Pancreas (tissue), 10 donors: ENCODE measurements around the gene TM9SF1. TPM values are rescaled to one million over a fixed set of nuclear protein-coding genes. Genes with fewer than 3 reads are reported as not detected.

Source experiments
- ATAC-seq, 4 donors: fragments of 200-7000 bp; cut with Tn5 transposase; one replicate each; pipeline versions ENCODE4 v1.8.0 to v1.9.1; 2020; ENCODE audit warnings: mild to moderate bottlenecking in 4 of 4, moderate library complexity in 4 of 4
- DNase-seq, 6 donors: peaks; one replicate each; pipeline ENCODE4 v3.0.0-alpha.2; 2020
- FAIRE-seq: peaks from 2 replicates; lab custom pipeline; 2012; peaks lifted over from hg19 to GRCh38; lab: Jason Lieb, UNC
- H3K27ac ChIP-seq, 4 donors: fragments of 200-600 bp; sonication (generic); 1 replicate in 3 of 4; 2 replicates in 1 of 4; pipeline versions ENCODE4 v1.5.0 to v1.8.0; 2020
- H3K27me3 ChIP-seq, 4 donors: fragments of 200-600 bp; one replicate each; pipeline ENCODE4 v1.8.0; 2021
- H3K36me3 ChIP-seq, 3 donors: fragments of 200-600 bp; sonication (generic) in 1 of 3; one replicate each; pipeline versions ENCODE4 v1.5.0 to v1.8.0; 2020 to 2021
- H3K4me1 ChIP-seq, 3 donors: fragments of 200-600 bp; one replicate each; pipeline ENCODE4 v1.8.0; 2021
- H3K4me3 ChIP-seq, 4 donors: fragments of 200-600 bp; sonication (generic) in 2 of 4; one replicate each; pipeline versions ENCODE4 v1.5.0 to v1.8.0; 2020 to 2021
- H3K9me3 ChIP-seq, 4 donors: fragments of 200-600 bp; one replicate each; pipeline ENCODE4 v1.8.0; 2021
- CTCF ChIP-seq, 4 donors: fragments of 200-600 bp; sonication (generic) in 3 of 4; IDR thresholded peaks; one replicate each; pipeline versions ENCODE4 v1.5.0 to v1.8.0; 2021; ENCODE audit warnings: antibody characterized with exemption in 4 of 4
- WGBS, 2 donors: extraction: QIAGEN DNeasy Blood & Tissue Kit; methylation state at CpG; one replicate each; pipeline ENCODE4 v1.1.7; 2013; 5-methylcytosine and 5-hydroxymethylcytosine counted together
- intact Hi-C, 3 donors: fragments of 100-400 bp; cut with DNase I; formaldehyde crosslinking; loops; one replicate each; pipeline versions ENCODE4 v1.11.1 to v1.14.2; 2022
- polyA plus RNA-seq, 2 donors: library from polyadenylated mRNA; stranded (reverse); fragments of 200-250 nt; gene quantifications; one replicate each; pipeline ENCODE4 v1.2.3, GENCODE V29; 2013
- total RNA-seq, 6 donors: library from RNA; stranded (reverse); fragmentation: NEBNext Ultra II Directional in 4 of 6; extraction: Animal tissue kit (Norgen Biotek cat#: 25700) in 4 of 6; gene quantifications; one replicate each; pipeline versions ENCODE4 v1.2.1 to v1.2.4, GENCODE V29; 2021 to 2023
- donor health status: healthy with polysubstance abuse.
- donor health status: DM: no; HTN: no; CAD: no; lungs with moderate emphysema.
- donor health status: DM: no; HTN: no; CAD: no.
- donor health status: control.
- donor health status: control.
- donor health status: Bipolar disorder and iron deficiency.
- donor health status: DM: yes; HTN: yes; CAD: no.
- donor health status: DM: no; HTN: no; CAD: no.
- donor health status: DM: no; HTN: no; CAD: no.
- donor health status: DM: yes; HTN: yes; CAD: no.

TM9SF1 gene
- total and polyA plus RNA-seq, 8 donors: 20.5 to 46.8 (median 37.9) TPM

GRCh38 chr14:24236689-24237462 is 41.6 kb upstream of the TM9SF1 start:
- FAIRE-seq (no peak), ATAC-seq (no peak), DNase-seq (no peak)
- H3K27ac ChIP-seq: no peak overlapping the region
- peaks cover 22 to 36% (median 36%) of the 10 kb centered on the region in 3 donors for H3K4me1 ChIP-seq
- H3K27me3 ChIP-seq: no peaks in the 10 kb centered on the region
- TF ChIP-seq CTCF (IDR thresholded peaks at IDR 0.05): no peak
- 86 to 87% methylated on average over 6 of the region's 6 CpGs for WGBS, 2 donors
- no peaks in the 10 kb centered on the region for H3K9me3 ChIP-seq
- no peak overlapping the region for H3K4me3 ChIP-seq
- intact Hi-C loops: no loop called here
- peaks cover 5 to 39% (median 27%) of the 10 kb centered on the region in 3 donors for H3K36me3 ChIP-seq

GRCh38 chr14:24235804-24236688 is 40.8 kb upstream of the TM9SF1 start:
- Histone ChIP-seq H3K9me3 (no peaks in the 10 kb centered on the region), H3K27me3 (no peaks in the 10 kb centered on the region), H3K4me1 (peaks cover 16 to 33% (median 33%) of the 10 kb centered on the region in 3 donors), H3K27ac (no peak overlapping the region), H3K36me3 (peaks cover 5 to 39% (median 27%) of the 10 kb centered on the region in 3 donors), H3K4me3 (no peak overlapping the region)
- no peak for DNase-seq
- no peak for FAIRE-seq
- intact Hi-C loops: no loop called here
- 84 to 92% methylated on average over 5 of the region's 5 CpGs for WGBS, 2 donors
- TF ChIP-seq CTCF (IDR thresholded peaks at IDR 0.05): no peak
- no peak for ATAC-seq

- DNase-seq: no peak
- ATAC-seq: no peak
- H3K36me3 ChIP-seq: peaks cover 5 to 32% (median 20%) of the 10 kb centered on the region in 3 donors
- no peaks in the 10 kb centered on the region for H3K9me3 ChIP-seq
- no peak overlapping the region for H3K27ac ChIP-seq
- no peak for FAIRE-seq
- intact Hi-C loops: no loop called here
- WGBS, 2 donors: 73 to 74% methylated on average over 3 of the region's 3 CpGs
- no peaks in the 10 kb centered on the region for H3K27me3 ChIP-seq
- no peak for TF ChIP-seq CTCF (IDR thresholded peaks at IDR 0.05)
- H3K4me3 ChIP-seq: no peak overlapping the region
- H3K4me1 ChIP-seq: peaks cover 8 to 21% (median 18%) of the 10 kb centered on the region in 3 donors
These were observed 39.1 kb upstream of the TM9SF1 start for GRCh38 chr14:24234095-24235005.

- 30 to 33% methylated on average over 2 of the region's 2 CpGs for WGBS, 2 donors
- DNase-seq (no peak), FAIRE-seq (no peak), ATAC-seq (no peak)
- peak overlapping the region in 2 of 4 donors; percentile 71 to 82 for H3K4me3 ChIP-seq
- peaks cover 5 to 23% (median 12%) of the 10 kb centered on the region in 3 donors for H3K36me3 ChIP-seq
- peak overlapping the region in 2 of 4 donors; percentile 83 to 89 for H3K27ac ChIP-seq
- TF ChIP-seq CTCF (IDR thresholded peaks at IDR 0.05): no peak
- peaks cover 7 to 17% (median 13%) of the 10 kb centered on the region in 3 donors for H3K4me1 ChIP-seq
- intact Hi-C loops: no loop called here
- no peaks in the 10 kb centered on the region for H3K9me3 ChIP-seq
- H3K27me3 ChIP-seq: no peaks in the 10 kb centered on the region
These were observed 38.3 kb upstream of the TM9SF1 start for GRCh38 chr14:24233538-24233866.
